ENCODE measurements around the gene XPO6. TPM values are rescaled to one million over a fixed set of nuclear protein-coding genes. Genes with fewer than 3 reads are reported as not detected.

The XPO6 gene
- total RNA-seq, 1 donor from 2014 or later, result 128 TPM

GRCh38 chr16:28171816-28172215 is 39.9 kb downstream of the XPO6 start:
- Mint-ChIP-seq H3K27ac (ENCODE audit: unreplicated experiment) (no peak overlapping the region), H3K36me3 (ENCODE audit: unreplicated experiment) (peaks cover 44% of the 10 kb centered on the region), H3K4me1 (ENCODE audit: unreplicated experiment) (peaks cover 9% of the 10 kb centered on the region), H3K9me3 (ENCODE audit: unreplicated experiment) (no peaks in the 10 kb centered on the region), H3K27me3 (ENCODE audit: unreplicated experiment) (no peaks in the 10 kb centered on the region), H3K4me3 (ENCODE audit: unreplicated experiment) (no peak overlapping the region)
- no peak for TF ChIP-seq CTCF (IDR thresholded peaks at IDR 0.05)
- DNase-seq (ENCODE audit: extremely low spot score, unreplicated experiment), result no peak

- no peak for DNase-seq (ENCODE audit: extremely low spot score, unreplicated experiment)
- Mint-ChIP-seq H3K4me1 (ENCODE audit: unreplicated experiment) (peaks cover 20% of the 10 kb centered on the region), H3K9me3 (ENCODE audit: unreplicated experiment) (no peaks in the 10 kb centered on the region), H3K4me3 (ENCODE audit: unreplicated experiment) (no peak overlapping the region), H3K27me3 (ENCODE audit: unreplicated experiment) (no peaks in the 10 kb centered on the region), H3K27ac (ENCODE audit: unreplicated experiment) (peak overlapping the region; percentile 9), H3K36me3 (ENCODE audit: unreplicated experiment) (peaks cover 37% of the 10 kb centered on the region)
- TF ChIP-seq CTCF (IDR thresholded peaks at IDR 0.05), result no peak
These were observed 42.7 kb downstream of the XPO6 start for GRCh38 chr16:28168991-28169554.

- Mint-ChIP-seq H3K4me3 (ENCODE audit: unreplicated experiment) (no peak overlapping the region), H3K27me3 (ENCODE audit: unreplicated experiment) (no peaks in the 10 kb centered on the region), H3K4me1 (ENCODE audit: unreplicated experiment) (peaks cover 30% of the 10 kb centered on the region), H3K36me3 (ENCODE audit: unreplicated experiment) (peaks cover 33% of the 10 kb centered on the region), H3K9me3 (ENCODE audit: unreplicated experiment) (no peaks in the 10 kb centered on the region), H3K27ac (ENCODE audit: unreplicated experiment) (no peak overlapping the region)
- no peak for TF ChIP-seq CTCF (IDR thresholded peaks at IDR 0.05)
- no peak for DNase-seq (ENCODE audit: extremely low spot score, unreplicated experiment)
These were observed 44.0 kb downstream of the XPO6 start for GRCh38 chr16:28167730-28168129.

- Mint-ChIP-seq H3K27me3 (ENCODE audit: unreplicated experiment) (no peaks in the 10 kb centered on the region), H3K9me3 (ENCODE audit: unreplicated experiment) (no peaks in the 10 kb centered on the region), H3K27ac (ENCODE audit: unreplicated experiment) (no peak overlapping the region), H3K36me3 (ENCODE audit: unreplicated experiment) (peaks cover 28% of the 10 kb centered on the region), H3K4me3 (ENCODE audit: unreplicated experiment) (no peak overlapping the region), H3K4me1 (ENCODE audit: unreplicated experiment) (peaks cover 29% of the 10 kb centered on the region)
- no peak for DNase-seq (ENCODE audit: extremely low spot score, unreplicated experiment)
- no peak for TF ChIP-seq CTCF (IDR thresholded peaks at IDR 0.05)
These were observed 44.5 kb downstream of the XPO6 start for GRCh38 chr16:28167221-28167620.

- TF ChIP-seq CTCF (IDR thresholded peaks at IDR 0.05), result no peak
- no peaks in the 10 kb centered on the region for H3K27me3 Mint-ChIP-seq (ENCODE audit: unreplicated experiment)
- peaks cover 28% of the 10 kb centered on the region for H3K4me1 Mint-ChIP-seq (ENCODE audit: unreplicated experiment)
- peaks cover 31% of the 10 kb centered on the region for H3K36me3 Mint-ChIP-seq (ENCODE audit: unreplicated experiment)
- H3K27ac Mint-ChIP-seq (ENCODE audit: unreplicated experiment), result peak overlapping the region; percentile 39
- H3K9me3 Mint-ChIP-seq (ENCODE audit: unreplicated experiment), result no peaks in the 10 kb centered on the region
- no peak for DNase-seq (ENCODE audit: extremely low spot score, unreplicated experiment)
- H3K4me3 Mint-ChIP-seq (ENCODE audit: unreplicated experiment), result no peak overlapping the region
These were observed 45.2 kb downstream of the XPO6 start for GRCh38 chr16:28166394-28167208.
